GM18520 (cell line): ENCODE measurements around the gene ITIH5.

Source experiments
- ATAC-seq: cut with Tn5 transposase; IDR thresholded peaks from one replicate; pipeline ENCODE4 v1.9.1; 2021; ENCODE audit not compliant: unreplicated experiment

The ITIH5 gene

DNA sequence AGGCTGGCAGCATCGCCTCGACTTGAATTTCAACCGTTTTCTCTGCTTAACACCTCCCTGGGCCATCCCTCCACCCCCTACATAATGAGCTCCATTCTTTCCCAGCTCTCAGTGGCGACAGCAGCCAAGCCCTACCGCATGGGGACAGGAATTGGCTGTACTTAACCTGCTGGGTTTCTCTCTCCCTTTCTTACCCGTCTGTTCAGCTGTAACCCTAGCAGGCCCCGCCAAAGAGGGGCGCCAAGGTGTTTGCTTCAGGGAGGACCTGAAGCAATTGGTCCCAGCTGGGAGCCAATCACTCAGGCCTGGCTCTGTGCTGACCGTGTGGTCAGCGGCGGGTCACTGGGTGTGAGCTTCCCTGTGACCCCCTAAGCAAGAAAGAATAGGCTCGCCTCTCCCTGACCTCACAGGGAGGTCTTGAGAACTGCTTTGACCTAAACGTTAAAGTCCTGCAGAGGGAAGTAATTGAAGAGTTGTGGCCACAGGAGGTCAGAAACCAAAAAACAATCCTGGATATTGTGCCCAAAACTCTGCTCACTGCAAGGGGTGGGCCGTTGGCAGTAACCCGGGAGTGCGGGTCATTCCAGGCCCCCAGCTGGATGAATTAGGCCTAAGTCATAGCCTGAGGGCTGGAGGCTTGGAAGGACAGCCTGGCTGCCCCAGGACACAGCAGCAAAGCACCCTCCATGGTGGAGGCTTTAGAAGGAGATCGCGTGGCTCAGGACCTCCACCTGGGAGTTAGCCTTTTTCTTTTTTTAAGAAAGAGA, 114.6 kb downstream of the ITIH5 start:
- ATAC-seq: no peak

DNA sequence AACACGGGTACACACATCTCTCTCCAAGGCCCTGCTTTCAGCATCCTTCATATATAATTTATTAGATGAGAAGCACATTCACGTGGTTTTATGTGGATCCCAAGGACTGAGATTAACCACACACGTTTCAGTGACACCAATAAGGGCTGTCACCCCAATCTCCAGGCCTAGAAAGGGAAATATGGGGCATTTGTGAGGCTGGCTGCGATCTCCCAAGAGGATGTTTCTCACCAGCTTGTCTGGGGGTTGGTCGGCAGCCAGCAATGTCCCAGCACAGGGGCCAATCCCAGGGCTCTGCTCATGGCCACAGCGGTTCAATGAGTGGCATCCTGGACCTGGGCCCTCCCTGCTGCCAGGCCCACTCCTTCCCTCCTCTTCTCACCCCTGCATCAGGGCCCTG, 115.5 kb downstream of the ITIH5 start:
- no peak for ATAC-seq

DNA sequence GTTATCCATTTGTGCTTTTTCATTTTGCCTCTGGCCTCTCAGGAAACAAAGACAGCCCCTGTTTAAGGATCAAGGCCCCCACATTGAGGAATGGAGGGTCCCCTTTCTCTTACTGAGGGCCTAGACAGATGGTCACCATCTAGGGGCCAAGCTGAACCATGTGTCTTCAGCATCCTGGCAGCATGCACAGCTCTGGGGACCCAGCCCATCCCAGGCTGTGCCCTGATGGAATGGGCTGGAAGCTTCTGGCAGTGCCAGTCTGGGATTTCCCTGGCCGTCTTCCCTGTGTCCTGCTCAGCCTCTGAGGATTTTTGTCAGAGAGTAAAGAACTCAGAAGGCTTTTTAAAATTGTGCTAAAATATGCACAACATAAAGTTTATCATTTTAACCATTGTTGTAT, 116.8 kb downstream of the ITIH5 start:
- no peak for ATAC-seq

DNA sequence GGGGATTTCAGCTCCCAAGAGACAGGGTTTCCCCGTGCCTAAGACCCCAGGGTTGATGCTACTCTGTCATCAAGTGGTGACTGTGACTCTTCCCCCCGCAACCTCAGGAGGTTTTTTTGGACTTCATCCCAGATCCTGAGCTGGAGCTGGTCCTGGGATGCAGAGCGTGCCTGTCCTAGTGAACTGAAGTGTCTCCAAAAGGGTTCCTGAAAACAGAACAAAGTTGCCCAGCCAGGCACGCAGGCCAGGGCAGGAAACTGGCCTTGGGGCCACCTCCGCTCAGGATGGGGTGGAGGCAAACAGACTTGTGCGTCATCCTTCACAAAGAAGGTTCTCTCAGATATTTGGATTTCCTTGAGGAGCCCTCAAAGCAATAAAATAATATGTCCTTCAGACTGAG, 118.9 kb downstream of the ITIH5 start:
- no peak for ATAC-seq

DNA sequence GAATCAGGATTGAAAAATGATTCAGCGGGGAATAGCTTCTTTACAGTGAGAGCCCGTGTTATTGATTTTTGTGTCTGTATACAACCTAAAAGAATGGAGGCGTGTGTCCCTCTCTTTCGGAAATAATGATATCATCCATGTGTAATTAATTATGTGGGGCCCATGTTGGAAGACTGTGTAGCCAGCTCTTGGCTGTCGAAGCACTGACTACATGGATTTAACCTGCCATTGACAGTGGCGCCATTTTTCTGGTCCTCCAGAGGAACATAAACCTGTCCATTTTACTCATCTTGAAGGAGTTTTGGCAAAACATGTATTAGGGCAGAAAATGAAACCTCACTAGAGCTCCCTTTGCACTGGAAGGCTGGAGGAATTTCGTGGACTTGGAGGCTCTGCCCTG, 119.6 kb downstream of the ITIH5 start:
- no peak for ATAC-seq

DNA sequence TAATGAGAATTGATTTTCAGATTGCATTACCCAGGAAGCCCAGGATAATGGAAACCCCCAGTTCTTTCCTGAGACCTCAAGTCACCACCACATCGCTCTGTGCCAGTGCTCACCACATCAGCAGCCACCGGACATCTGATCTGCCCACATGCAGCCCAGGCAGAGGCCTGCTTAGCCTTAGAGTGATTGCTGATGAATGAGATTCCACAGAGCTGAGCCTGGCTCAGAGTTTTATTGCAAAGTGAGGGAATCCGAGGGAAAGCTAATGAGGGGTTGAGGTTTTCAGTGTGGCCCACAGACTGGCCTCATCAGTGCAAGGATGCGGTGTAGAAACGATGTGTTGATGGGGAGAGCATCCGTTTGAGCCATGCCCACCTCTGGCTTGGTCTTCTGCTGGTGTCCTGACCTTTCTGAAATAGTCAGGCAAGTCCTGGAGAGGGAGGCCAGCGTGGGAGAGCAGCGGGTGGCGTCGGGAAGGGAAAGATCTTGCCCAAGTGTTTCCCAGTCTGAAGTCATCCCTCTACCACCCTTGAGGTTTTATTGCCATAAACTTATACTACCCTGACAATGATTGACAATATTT, 120.3 kb downstream of the ITIH5 start:
- ATAC-seq: no peak

DNA sequence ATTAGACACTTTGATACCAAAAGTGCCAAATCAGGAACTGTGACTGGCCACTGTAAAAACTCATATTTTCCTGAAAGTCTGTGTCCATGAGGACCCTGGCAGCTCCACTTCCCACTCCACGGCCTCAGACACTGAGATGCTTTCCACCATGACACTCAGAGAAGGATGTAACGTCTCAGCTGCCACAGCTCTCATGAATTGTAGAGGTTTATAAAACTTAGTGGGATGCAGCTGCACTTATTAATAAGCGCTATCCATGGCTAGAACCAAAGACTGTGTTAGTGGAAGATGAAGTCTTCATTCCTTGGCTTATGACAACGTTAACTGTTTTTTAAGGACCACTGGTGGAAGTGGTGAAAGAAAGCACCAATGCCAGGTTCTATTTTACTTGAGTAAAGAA, 121.0 kb downstream of the ITIH5 start:
- no peak for ATAC-seq

DNA sequence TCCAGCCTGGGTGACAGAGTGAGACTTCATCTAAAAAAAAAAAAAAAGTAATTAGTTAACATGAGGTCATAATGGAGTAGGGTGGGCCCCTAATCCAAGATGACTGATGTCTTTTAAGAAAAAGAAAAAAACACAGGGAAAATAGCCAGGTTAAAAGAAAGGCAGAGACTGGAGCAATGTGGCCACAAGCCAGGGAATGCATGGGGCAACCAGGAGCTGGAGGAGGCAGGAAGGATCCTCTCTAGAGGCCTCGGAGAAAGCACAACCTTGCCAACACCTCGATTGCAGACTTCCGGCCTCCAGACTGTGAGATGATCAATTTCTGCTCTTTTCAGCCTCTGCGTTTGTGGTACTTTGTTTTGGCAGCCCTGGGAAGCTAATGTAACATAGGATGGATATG, 121.5 kb downstream of the ITIH5 start:
- no peak for ATAC-seq

DNA sequence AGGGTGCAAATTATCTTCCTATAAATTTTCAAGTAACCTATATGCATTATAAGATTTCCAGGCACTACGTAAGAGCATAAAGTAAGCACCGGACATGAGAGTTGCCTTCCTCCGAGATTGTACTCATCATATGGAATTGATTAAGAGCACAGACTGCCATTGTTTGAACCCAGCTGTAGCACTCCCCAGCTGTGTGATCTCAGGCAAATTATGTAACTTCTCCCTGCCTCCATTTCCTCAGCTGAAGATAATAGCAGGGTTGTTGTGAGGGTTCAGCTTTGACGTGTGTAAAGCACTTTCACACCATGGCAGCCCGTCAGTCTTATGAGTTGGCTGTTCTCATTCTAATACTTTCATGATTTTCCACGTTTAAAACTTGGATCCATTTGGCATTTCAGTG, 122.6 kb downstream of the ITIH5 start:
- ATAC-seq: no peak

DNA sequence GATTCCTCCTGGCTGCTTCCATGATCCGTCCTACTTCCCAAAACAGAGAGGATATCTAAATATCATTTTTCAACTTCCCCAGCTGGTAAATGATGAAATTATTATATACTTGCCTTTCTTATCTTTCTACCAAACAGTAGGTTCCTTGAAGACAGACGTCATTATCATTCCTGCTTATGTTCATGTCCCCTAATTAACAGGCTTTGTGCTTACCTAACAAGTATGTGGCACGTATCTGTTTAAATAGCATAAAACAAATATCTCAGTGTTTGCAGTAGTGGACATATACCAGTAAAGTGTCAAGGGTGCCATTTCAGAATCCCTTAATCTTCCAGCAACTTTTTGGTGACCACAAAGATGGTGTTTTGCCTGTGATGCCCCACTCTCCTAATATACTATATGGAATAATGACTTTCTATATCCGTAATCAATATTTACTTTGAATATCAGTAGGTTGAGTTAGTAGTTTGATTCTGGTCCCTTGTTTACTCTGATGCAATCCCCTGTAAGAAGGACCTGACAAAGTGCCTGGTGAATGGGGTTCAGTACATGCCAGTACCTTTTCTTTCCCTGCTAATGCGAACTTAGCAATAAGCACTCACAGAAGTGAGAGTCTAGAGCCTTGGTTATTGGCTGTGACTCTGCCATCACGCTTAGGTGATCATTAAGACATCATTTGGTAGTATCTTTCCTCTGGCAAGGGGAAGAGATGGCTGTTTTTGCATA, 124.4 kb downstream of the ITIH5 start:
- no peak for ATAC-seq

DNA sequence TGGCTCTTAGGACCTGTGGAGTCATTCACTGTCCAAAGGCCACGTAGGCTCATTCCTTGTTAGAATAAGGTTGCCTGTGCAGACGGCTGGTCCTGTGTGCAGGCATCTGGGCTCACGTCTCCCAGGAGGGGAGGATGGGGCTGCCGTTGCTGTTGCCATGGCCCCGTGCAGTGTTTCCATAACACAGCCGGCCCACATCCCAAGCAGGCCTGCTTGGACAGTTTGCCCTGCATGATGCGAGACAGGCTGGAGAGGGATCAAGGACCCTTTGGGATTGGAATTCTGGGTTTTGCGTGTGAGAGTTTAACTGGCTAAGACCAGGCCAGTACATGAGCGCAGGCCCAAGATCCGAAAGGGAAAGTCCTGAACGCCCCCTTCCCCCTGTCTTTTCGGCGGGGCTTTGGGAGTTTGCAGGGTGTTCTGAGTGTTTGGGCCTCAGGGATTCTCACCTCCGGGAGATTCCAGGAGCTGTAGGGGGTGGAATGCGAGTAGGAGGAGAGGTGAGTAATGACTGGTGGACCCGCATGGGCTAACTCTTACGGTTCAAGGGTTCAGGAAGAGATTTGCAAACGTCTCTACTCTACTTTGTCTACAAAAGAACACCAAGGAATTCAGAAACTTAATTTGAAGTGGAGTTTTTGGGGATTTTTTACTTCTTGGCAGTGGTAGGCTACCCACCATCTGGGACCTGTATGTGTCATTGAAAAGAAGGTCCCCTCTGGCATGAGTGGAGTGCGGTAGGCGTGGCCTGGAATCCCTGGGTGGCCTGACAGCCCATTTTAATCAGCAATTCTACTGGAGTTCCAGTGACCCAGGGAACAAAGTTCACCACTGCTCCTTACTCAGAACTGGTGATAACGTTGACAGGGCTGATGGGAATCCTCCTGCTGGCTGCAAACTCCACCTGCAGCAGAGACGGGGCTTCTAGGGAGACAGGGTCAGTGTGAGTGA, 125.4 kb downstream of the ITIH5 start:
- ATAC-seq: no peak

DNA sequence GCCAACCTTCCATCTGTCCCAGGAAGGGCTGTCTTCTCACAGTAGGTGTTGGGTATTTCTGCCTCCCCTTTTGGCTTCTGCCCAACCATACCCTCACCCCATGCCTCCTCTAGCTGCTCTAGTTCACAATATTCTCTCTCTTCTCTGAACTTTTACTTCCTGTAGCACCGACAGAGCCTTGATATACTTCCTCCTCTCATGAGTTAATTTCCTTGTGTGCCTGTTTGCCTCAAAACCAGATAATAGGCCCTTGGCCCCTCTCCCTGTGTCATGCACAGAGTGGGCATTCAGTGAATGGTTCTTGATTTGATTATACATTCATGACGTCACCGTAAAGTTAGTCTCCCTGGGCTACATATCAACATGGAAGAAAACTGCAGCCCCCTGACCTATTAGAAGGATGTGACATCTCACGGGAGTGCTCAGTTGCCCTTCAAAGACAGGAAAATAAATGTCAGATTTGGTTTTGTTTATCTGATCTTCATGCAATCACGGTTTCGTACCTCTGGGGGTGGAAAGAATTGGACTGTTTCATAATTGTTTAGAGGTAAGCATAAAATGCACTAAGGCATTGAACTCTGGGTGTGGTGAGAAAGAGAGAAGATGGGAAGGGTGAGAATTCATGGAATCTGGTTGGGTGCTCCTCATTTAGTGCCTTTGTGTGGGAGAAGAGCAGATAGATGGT, 127.7 kb downstream of the ITIH5 start:
- no peak for ATAC-seq

DNA sequence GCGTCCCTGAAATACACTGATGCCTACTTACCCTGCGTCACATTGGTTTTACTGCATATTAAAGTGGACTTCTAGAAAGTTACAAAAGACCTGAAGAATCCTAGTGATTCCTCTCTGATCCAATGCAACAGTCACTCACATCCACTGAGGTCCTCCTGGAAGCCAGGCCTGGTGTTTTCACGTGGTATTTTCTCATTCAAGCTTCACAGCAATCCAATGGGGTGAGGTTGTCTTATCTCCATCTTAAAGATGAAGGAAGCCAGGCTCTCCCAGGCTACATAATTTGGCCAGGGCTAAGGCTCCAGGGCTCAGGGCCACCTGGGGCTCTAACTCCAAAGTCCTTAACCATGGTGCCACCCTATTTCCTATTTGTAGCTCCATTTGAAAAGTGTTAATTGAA, 129.6 kb downstream of the ITIH5 start:
- no peak for ATAC-seq

DNA sequence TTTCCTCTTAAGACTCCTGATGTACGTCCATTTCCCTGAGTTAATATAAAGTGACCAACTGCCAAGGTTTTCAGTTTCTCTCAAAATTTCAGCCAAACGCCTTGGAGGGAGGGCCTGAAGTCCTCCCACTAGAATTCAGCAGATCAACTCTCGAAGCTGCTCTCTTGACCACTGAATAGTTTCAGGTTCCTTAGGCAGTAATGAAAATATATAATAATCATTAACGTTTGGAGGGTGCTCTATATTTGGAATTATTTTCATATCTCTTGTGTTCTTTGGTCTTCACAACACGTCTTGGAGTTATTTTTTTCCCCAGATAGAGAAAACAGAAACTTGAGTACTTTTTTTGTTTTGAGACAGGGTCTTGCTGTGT, 132.3 kb downstream of the ITIH5 start:
- no peak for ATAC-seq

DNA sequence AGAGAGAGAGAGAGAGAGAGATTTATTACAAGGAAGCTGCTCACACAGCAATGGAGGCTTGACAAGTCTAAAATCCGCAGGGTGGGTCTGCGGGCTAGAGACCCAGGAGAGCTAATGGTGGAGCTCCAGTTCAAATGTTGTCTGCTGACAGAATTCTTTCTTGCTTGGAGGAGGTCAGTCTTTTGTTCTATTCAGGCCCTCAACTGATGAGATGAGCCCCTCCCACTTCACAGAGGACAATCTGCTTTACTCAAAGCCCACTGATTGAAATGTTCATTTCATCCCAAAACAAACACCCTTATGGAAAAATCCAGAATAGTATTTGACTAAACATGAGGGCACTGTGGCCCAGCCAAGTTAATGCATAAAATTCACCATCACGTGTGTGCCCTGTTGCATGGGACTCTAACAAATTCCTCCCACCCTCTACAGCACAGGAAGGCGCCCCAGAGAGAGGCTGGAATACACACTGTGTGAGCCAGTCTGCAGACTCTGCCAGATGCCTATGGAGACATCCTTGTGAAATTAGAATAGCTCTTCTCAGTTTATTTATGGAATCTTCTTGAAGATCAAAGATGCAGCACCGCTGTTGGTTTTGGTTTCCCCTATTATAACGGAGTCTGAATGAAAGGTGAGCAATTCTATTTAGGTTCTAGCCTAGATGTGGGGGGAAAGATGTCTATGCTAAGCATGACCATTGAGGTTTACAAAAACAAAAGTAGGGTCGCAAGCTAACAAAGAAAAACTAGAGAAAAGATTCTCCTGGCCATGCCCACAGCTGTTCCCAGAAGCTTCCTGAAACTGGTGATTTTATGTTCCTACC, 132.9 kb downstream of the ITIH5 start:
- no peak for ATAC-seq

DNA sequence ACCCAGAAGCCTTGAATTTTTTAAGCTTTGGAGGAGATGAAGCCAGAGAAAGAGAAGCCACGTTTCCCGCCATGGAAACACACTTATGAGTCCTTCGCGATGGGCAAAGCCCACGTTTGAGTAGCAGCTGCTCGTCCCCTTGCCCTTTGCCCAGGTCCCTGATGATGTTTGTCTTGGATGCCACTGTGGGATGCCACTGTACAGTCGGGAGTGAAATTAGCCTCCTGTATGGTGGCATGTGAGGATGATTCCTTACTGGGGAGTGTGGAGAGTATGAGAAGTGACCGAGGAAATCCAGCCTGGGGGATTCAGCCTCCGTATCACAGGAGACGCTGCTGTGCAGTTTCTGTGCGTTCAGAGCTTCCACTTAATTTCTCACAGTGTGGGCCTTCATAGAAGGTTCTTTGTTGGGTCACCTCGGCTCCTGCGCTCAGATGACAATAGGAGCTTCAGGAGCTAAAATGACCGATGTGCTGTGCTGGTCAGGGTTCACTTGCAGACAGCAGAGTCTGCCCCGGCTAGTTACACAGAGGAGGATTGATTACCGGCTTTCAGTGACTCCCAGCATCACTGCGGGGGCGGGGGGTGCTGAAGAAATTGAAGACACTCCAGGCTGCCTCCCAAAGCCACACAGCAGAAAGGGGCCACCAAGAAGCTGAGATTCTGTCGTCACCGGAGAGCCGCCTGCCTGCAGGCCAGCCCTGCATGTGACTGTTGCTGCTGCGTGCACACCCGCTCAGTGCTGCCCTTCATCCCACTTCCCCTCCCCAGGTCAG, 133.9 kb downstream of the ITIH5 start:
- no peak for ATAC-seq

DNA sequence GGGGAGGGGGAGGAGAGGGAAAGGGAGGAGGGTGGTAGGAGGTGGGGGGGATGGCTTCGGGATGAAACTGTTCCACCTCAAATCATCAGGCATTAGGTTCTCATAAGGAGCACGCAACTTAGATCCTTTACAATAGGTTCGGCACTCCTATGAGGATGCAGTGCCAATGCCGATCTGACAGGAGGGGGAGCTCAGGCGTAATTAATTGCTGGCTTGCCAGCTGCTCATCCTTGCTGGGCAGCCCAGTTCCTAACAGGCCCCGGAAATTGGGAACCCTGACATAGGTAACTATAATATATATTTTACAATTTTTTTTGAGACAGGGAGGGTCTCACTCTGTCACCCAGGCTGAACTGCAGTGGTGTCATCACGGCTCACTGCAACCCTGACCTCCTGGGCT, 137.1 kb downstream of the ITIH5 start:
- ATAC-seq: no peak

DNA sequence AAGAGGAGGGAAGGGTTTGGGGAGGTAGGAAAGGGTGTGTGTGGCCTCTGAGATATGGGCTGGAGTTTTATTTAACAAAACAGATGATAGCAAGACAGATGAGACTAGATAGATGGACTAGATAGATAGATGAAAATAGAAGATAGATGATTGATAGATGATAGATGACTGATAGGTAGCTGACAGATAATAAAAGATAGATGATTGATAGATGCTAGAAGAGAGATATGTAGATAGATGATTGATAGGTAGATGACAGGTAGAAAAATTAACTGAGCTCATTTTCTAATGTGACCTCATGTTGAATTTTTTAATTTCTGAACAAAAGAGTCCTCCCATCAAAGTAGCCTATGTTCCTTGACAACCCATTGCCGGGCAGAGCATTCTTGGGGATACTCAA, 139.3 kb downstream of the ITIH5 start:
- ATAC-seq: no peak

DNA sequence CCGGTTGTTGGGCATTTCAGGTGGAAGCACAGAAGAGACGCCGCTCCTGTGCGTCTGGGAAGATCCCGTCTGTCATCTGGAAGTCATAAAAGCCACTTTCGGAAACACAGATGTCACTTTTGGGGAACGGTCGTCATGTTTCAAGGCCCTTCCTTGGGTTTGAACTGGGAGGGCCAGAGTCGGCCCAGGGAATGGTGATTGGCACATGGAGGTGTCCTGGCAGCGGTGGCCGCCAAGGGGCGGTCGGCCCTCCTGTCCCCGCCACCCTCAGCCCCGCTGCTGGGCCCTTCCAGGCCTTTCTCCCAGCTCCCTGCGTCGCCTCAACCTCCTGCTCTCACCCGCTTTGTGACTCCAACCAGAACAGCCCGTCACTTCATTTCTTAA, 140.8 kb downstream of the ITIH5 start:
- no peak for ATAC-seq
